Osteoblast (primary cell): ENCODE results near the gene ADAMTS2. TPM values are rescaled to one million over a fixed set of nuclear protein-coding genes. Genes with fewer than 3 reads are reported as not detected.

Source experiments
- DNase-seq: peaks from one replicate; pipeline ENCODE4 v3.0.0; 2011; ENCODE audit warnings: low spot score, mixed read lengths; ENCODE audit not compliant: insufficient read length; ENCODE audit errors: missing footprints
- H2AFZ ChIP-seq: 2 replicates; pipeline ENCODE4 v1.6.0; 2011; ENCODE audit warnings: mild to moderate bottlenecking, low read length
- H3K27ac ChIP-seq: 2 replicates; pipeline ENCODE4 v1.5.1; 2011; ENCODE audit warnings: mild to moderate bottlenecking, low read depth, low read length, moderate library complexity
- H3K27me3 ChIP-seq: 2 replicates; pipeline ENCODE4 v1.6.0; 2012; ENCODE audit warnings: mild to moderate bottlenecking, control low read depth, inconsistent platforms, low read length, moderate library complexity; ENCODE audit not compliant: insufficient read depth
- H3K36me3 ChIP-seq: 2 replicates; pipeline ENCODE4 v1.5.1; 2011; ENCODE audit warnings: mild to moderate bottlenecking, low read length, control low read depth, moderate library complexity; ENCODE audit not compliant: insufficient read depth
- H3K4me1 ChIP-seq: 2 replicates; pipeline ENCODE4 v1.5.1; 2011; ENCODE audit warnings: mild to moderate bottlenecking, low read length, control low read depth, moderate library complexity; ENCODE audit not compliant: insufficient read depth
- H3K4me2 ChIP-seq: 2 replicates; pipeline ENCODE4 v1.6.0; 2011; ENCODE audit warnings: mild to moderate bottlenecking, low read length; ENCODE audit not compliant: insufficient read depth
- H3K4me3 ChIP-seq: fragments of 200-600 bp; sonication (generic); 3 replicates; pipeline ENCODE4 v1.5.1; 2012; ENCODE audit warnings: mild to moderate bottlenecking, low read length, inconsistent platforms; ENCODE audit not compliant: insufficient read depth
- H3K79me2 ChIP-seq: 2 replicates; pipeline ENCODE4 v1.6.0; 2012; ENCODE audit warnings: mild to moderate bottlenecking, low read length, control low read depth, inconsistent platforms; ENCODE audit not compliant: insufficient read depth
- H3K9me3 ChIP-seq: 2 replicates; pipeline ENCODE4 v1.5.1; 2011; ENCODE audit warnings: low read depth, low read length, control low read depth
- H4K20me1 ChIP-seq: 2 replicates; pipeline ENCODE4 v1.6.0; 2012; ENCODE audit warnings: mild to moderate bottlenecking, low read length, control low read depth; ENCODE audit not compliant: insufficient read depth
- total RNA-seq: library from RNA; depleted of rRNA; stranded (reverse); fragments of >200 nt; gene quantifications from 2 replicates; pipeline ENCODE4 v1.2.3, GENCODE V29; 2012
- TF ChIP-seq, protein P1 (sequence below): IDR thresholded peaks from 2 replicates; pipeline ENCODE4 v1.5.1; 2011; ENCODE audit warnings: mild to moderate bottlenecking, low read depth, low read length, moderate library complexity; ENCODE audit errors: extremely low read depth

ADAMTS2 gene
- total RNA-seq, 1 donor = 144 TPM

DNA sequence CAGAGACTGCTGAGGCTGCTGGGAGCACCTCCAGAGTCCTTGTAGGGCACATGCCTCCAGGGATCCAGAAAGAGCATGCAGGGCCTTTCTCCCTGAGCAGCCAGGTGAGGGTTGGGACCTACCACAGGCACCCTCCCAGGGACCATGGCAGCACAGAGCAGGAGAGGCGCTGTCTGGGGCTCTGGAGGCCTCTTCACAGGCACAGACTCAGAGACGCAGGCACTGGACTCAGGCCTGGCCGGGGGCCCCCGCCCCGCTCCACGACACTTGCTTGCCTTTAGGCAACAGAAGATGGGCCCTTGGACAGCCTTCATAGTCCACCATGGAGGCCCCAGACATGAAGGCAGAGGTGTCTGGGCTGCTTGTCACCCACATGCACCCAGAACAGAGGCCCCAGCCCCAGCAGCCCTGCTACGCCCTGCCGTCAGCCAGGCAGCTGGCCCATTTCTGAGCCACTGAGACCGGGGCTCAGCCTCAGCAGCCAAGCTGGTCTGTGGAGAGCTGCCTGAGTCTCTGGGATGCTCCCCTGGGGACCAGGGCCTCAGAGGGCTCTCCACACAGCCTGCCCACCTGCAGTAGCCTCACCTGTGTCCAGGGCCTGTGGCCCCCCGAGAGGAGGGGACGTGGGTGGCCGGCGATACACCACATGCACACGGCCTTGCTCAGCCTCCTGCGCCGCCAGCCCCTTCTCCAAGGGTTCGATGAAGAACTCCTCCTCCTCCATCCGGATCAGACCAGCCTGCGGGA, 72.8 kb downstream of the ADAMTS2 start:
- Histone ChIP-seq H3K4me2 (no peak overlapping the region), H3K36me3 (peaks cover 26% of the 10 kb centered on the region), H3K79me2 (peaks cover 95% of the 10 kb centered on the region), H3K4me1 (peaks cover 85% of the 10 kb centered on the region), H4K20me1 (no peaks in the 10 kb centered on the region), H3K4me3 (no peak overlapping the region), H2AFZ (no peak overlapping the region), H3K27ac (peak overlapping the region; percentile 99), H3K27me3 (no peaks in the 10 kb centered on the region), H3K9me3 (no peaks in the 10 kb centered on the region)
- TF ChIP-seq, protein P1, sequence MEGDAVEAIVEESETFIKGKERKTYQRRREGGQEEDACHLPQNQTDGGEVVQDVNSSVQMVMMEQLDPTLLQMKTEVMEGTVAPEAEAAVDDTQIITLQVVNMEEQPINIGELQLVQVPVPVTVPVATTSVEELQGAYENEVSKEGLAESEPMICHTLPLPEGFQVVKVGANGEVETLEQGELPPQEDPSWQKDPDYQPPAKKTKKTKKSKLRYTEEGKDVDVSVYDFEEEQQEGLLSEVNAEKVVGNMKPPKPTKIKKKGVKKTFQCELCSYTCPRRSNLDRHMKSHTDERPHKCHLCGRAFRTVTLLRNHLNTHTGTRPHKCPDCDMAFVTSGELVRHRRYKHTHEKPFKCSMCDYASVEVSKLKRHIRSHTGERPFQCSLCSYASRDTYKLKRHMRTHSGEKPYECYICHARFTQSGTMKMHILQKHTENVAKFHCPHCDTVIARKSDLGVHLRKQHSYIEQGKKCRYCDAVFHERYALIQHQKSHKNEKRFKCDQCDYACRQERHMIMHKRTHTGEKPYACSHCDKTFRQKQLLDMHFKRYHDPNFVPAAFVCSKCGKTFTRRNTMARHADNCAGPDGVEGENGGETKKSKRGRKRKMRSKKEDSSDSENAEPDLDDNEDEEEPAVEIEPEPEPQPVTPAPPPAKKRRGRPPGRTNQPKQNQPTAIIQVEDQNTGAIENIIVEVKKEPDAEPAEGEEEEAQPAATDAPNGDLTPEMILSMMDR = no peak
- peak; percentile 72 for DNase-seq

DNA sequence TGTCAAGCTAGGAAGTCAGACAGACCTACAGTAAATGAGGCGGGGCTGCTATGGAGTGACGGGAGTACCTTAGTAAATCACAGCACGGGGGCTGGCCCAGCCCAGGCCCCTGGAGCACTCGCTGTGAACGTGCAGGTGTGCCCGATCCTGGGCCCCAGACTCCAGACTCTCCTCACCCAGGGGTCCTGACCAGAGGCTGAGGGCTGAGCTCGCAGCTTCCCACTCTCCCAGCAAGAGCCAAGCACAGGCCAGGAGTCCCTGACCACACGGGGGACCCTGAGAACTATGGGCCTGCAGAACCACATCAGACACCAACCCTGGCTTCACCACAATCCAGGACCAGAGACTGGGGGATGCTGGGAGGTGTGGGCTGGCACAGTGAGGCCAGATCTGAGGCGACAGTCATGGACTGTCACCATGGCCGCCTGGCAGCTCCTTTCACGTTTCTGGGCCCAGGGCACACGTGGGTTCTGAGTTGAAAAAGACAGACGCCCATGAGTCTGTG, 73.4 kb downstream of the ADAMTS2 start:
- H3K9me3 ChIP-seq = no peaks in the 10 kb centered on the region
- peaks cover 98% of the 10 kb centered on the region for H3K79me2 ChIP-seq
- H4K20me1 ChIP-seq = no peaks in the 10 kb centered on the region
- no peak overlapping the region for H3K4me3 ChIP-seq
- H3K27me3 ChIP-seq = no peaks in the 10 kb centered on the region
- no peak overlapping the region for H3K4me2 ChIP-seq
- peak; percentile 31 for DNase-seq
- peak overlapping the region; percentile 99 for H3K27ac ChIP-seq
- TF ChIP-seq, protein P1 = no peak
- peaks cover 89% of the 10 kb centered on the region for H3K4me1 ChIP-seq
- H3K36me3 ChIP-seq = peaks cover 26% of the 10 kb centered on the region
- no peak overlapping the region for H2AFZ ChIP-seq

DNA sequence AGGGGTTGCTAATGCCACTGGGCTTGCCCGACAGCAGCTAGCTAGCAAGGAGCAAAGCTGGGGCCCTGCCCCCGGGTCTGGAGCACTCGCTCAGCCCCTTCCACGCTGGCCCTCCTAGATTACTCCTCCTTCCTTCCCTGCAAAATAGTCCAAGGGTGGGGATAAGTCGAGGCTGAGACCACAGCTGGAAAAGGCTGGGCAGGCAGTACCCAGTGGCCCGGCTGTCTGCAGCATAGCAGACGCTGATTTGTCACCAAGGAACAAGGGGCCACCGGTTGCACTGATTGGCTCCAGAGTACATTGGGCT, 73.9 kb downstream of the ADAMTS2 start:
- Histone ChIP-seq H3K27me3 (no peaks in the 10 kb centered on the region), H3K79me2 (peaks cover 98% of the 10 kb centered on the region), H4K20me1 (no peaks in the 10 kb centered on the region), H3K4me3 (no peak overlapping the region), H3K36me3 (peaks cover 26% of the 10 kb centered on the region), H3K4me2 (peak overlapping the region; percentile 19), H2AFZ (no peak overlapping the region), H3K9me3 (no peaks in the 10 kb centered on the region), H3K27ac (peak overlapping the region; percentile 99), H3K4me1 (peaks cover 89% of the 10 kb centered on the region)
- no peak for DNase-seq
- TF ChIP-seq, protein P1 = no peak

DNA sequence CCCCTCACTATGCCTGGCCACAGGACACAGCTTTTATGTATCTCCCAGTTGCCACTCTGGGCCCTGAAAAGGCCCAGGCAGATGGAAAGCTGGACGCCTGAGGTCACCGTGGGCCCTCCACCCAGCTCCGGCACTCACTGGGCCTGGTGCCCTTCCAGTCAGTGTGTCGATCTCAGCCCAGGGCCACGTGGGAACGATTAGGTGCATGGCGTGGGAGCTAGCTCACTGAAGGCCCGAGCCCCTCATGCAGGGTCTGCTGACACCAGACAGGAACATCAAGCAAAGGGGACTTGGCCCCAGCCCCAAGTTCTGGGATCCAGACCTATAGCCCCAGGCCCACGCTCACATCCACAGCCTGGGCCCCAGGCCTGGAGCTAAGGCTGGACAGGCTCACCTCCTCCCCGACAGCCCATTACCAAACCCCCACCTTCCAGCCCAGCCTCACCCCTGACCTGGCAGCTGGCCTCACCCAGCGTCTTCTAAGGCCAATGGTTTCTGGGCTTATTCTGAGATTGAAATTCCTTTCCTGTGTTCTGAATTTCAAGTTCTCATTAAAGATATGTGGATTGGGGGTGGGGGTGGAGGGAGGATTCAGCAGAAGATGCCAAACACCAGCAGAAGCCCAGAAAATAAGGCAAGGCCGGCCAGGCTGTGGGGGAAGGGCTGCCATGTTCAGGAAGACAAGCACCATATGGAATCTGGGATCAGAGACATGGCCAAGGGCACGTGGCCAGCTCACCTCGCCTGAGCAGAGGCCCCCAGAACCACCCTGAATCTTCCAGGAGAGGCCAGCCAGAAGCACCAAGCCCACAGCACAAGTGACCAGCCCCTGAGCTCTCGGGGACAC, 74.5 kb downstream of the ADAMTS2 start:
- H3K79me2 ChIP-seq = peaks cover 95% of the 10 kb centered on the region
- H3K27me3 ChIP-seq = no peaks in the 10 kb centered on the region
- no peaks in the 10 kb centered on the region for H4K20me1 ChIP-seq
- H2AFZ ChIP-seq = no peak overlapping the region
- TF ChIP-seq, protein P1 = no peak
- H3K4me2 ChIP-seq = peak overlapping the region; percentile 19
- peak; percentile 82 for DNase-seq
- no peak overlapping the region for H3K4me3 ChIP-seq
- H3K4me1 ChIP-seq = peaks cover 89% of the 10 kb centered on the region
- peak overlapping the region; percentile 99 for H3K27ac ChIP-seq
- H3K9me3 ChIP-seq = no peaks in the 10 kb centered on the region
- peaks cover 26% of the 10 kb centered on the region for H3K36me3 ChIP-seq
